Caco-2 (cell line): ENCODE data around the gene TP53RK. TPM values are rescaled to one million over a fixed set of nuclear protein-coding genes. Genes with fewer than 3 reads are reported as not detected.
A peak's percentile ranks its signal among the peaks of the same experiment; 100 is the strongest.

Source experiments
- BruUV-seq: library from RNA; stranded (reverse); fragments of 400-500 nt; replicated peaks from 2 replicates; lab custom pipeline; 2021; lab: Mats Ljungman, UMichigan
- CTCF ChIA-PET: fragments of 300-600 bp; sonication (Branson Sonifier 250); formaldehyde crosslinking; loops from one replicate; lab custom pipeline; 2022; ENCODE audit warnings: antibody characterized with exemption; lab: Charles Lee
- POLR2A ChIA-PET: fragments of 300-600 bp; sonication (Branson Sonifier 250); formaldehyde crosslinking; loops from one replicate; lab custom pipeline; 2022; ENCODE audit warnings: antibody characterized with exemption; lab: Charles Lee
- DNase-seq, 2 experiments: peaks; one replicate each; pipeline versions ENCODE4 v3.0.0 to v3.0.0-alpha.2; 2020 to 2022
- H3K27me3 ChIP-seq: replicated peaks from 2 replicates; pipeline ENCODE4 v1.6.0; 2011; ENCODE audit warnings: low read length; ENCODE audit not compliant: control insufficient read depth, insufficient read depth
- H3K36me3 ChIP-seq: 2 replicates; pipeline ENCODE4 v1.5.1; 2011; ENCODE audit warnings: low read length; ENCODE audit not compliant: control insufficient read depth, insufficient read depth
- H3K4me1 ChIP-seq: fragments of 250-450 bp; sonication (Bioruptor Pico); 2 replicates; pipeline ENCODE4 v1.5.1; 2020; ENCODE audit warnings: mild to moderate bottlenecking
- H3K4me3 ChIP-seq: 2 replicates; pipeline ENCODE4 v1.5.1; 2011; ENCODE audit warnings: low read depth, mild to moderate bottlenecking, control low read depth, low read length
- H3K9me3 ChIP-seq: fragments of 250-450 bp; sonication (Bioruptor Pico); 2 replicates; pipeline ENCODE4 v1.5.1; 2020; ENCODE audit warnings: mild to moderate bottlenecking, moderate library complexity
- H3K27ac Mint-ChIP-seq: one replicate; pipeline ENCODE4 v1.8.0; 2022; ENCODE audit warnings: mixed read lengths; ENCODE audit not compliant: unreplicated experiment
- H3K27me3 Mint-ChIP-seq: one replicate; pipeline ENCODE4 v1.8.0; 2022; ENCODE audit warnings: mixed read lengths; ENCODE audit not compliant: insufficient read depth, unreplicated experiment
- H3K36me3 Mint-ChIP-seq: one replicate; pipeline ENCODE4 v1.8.0; 2022; ENCODE audit warnings: mild to moderate bottlenecking, mixed read lengths; ENCODE audit not compliant: insufficient read depth, unreplicated experiment
- H3K4me1 Mint-ChIP-seq: one replicate; pipeline ENCODE4 v1.8.0; 2022; ENCODE audit warnings: low read depth, mixed read lengths; ENCODE audit not compliant: unreplicated experiment
- H3K4me3 Mint-ChIP-seq: one replicate; pipeline ENCODE4 v1.8.0; 2022; ENCODE audit warnings: mild to moderate bottlenecking, moderate library complexity, mixed read lengths; ENCODE audit not compliant: unreplicated experiment
- H3K9me3 Mint-ChIP-seq: one replicate; pipeline ENCODE4 v1.8.0; 2022; ENCODE audit warnings: mixed read lengths; ENCODE audit not compliant: unreplicated experiment
- CTCF ChIP-seq, 2 experiments: fragments of 200-600 bp in 1 of 2; IDR thresholded peaks; 1 replicate in 1 of 2; 2 replicates in 1 of 2; pipeline versions ENCODE4 v1.5.1 to v1.8.0; 2011 to 2022; ENCODE audit warnings: antibody characterized with exemption in 1 of 2, control low read depth in 1 of 2, inconsistent platforms in 1 of 2, low read depth in 1 of 2, low read length in 1 of 2, mild to moderate bottlenecking in 1 of 2, moderate library complexity in 1 of 2; ENCODE audit not compliant: insufficient read depth in 1 of 2, severe bottlenecking in 1 of 2, unreplicated experiment in 1 of 2
- intact Hi-C: fragments of 100-400 bp; cut with micrococcal nuclease; formaldehyde crosslinking; loops from one replicate; pipeline ENCODE4 v1.10.0; 2022; ENCODE audit not compliant: unreplicated experiment
- total RNA-seq: library from RNA; stranded (reverse); gene quantifications from 2 replicates; pipeline ENCODE4 v1.2.3, GENCODE V29; 2022

TP53RK gene
- total RNA-seq, 1 experiment from 2014 or later, result 22.7 TPM

- intact Hi-C loops, result no loop called here
- no peak overlapping the region for H3K4me3 Mint-ChIP-seq
- Histone ChIP-seq H3K4me1 (peaks cover 6% of the 10 kb centered on the region), H3K36me3 (no peaks in the 10 kb centered on the region), H3K9me3 (peaks cover 8% of the 10 kb centered on the region; the same call in 1 of the 2 replicates), H3K27me3 (no peaks in the 10 kb centered on the region), H3K4me3 (no peak overlapping the region)
- H3K36me3 Mint-ChIP-seq, result no peaks in the 10 kb centered on the region
- H3K27ac Mint-ChIP-seq, result no peak overlapping the region
- POLR2A ChIA-PET, result no interaction called here
- no peak for DNase-seq
- H3K9me3 Mint-ChIP-seq, result peaks cover 10% of the 10 kb centered on the region
- CTCF ChIA-PET, result no interaction called here
- no TSS peak for BruUV-seq
- peaks cover 7% of the 10 kb centered on the region for H3K4me1 Mint-ChIP-seq
- H3K27me3 Mint-ChIP-seq, result no peaks in the 10 kb centered on the region
- no peak for TF ChIP-seq CTCF (IDR thresholded peaks at IDR 0.05; ENCODE audit: insufficient read depth in 1 of 2, low read depth in 1 of 2, low read length in 1 of 2, severe bottlenecking in 1 of 2, unreplicated experiment in 1 of 2)
Observed at GRCh38 chr20:46720019-46720418, 30.8 kb upstream of the TP53RK start.

GRCh38 chr20:46717818-46718541 lies 28.7 kb upstream of the TP53RK start:
- Mint-ChIP-seq H3K36me3 (no peaks in the 10 kb centered on the region), H3K4me3 (no peak overlapping the region), H3K9me3 (peaks cover 10% of the 10 kb centered on the region), H3K27ac (no peak overlapping the region), H3K4me1 (peaks cover 11% of the 10 kb centered on the region), H3K27me3 (no peaks in the 10 kb centered on the region)
- POLR2A ChIA-PET, result no interaction called here
- Histone ChIP-seq H3K36me3 (no peaks in the 10 kb centered on the region), H3K4me3 (no peak overlapping the region), H3K27me3 (no peaks in the 10 kb centered on the region), H3K4me1 (peaks cover 9% of the 10 kb centered on the region), H3K9me3 (peaks cover 8% of the 10 kb centered on the region; the same call in 1 of the 2 replicates)
- CTCF ChIA-PET, result no interaction called here
- BruUV-seq, result no TSS peak
- DNase-seq, result no peak
- intact Hi-C loops, result no loop called here
- TF ChIP-seq CTCF (IDR thresholded peaks at IDR 0.05; ENCODE audit: insufficient read depth in 1 of 2, low read depth in 1 of 2, low read length in 1 of 2, severe bottlenecking in 1 of 2, unreplicated experiment in 1 of 2), result no peak

GRCh38 chr20:46715292-46715756 lies 26.1 kb upstream of the TP53RK start:
- Histone ChIP-seq H3K4me3 (no peak overlapping the region), H3K4me1 (peaks cover 12% of the 10 kb centered on the region), H3K9me3 (0 out of 2 replicates have a peak, but pooled peaks cover 2% of the 10 kb centered on the region), H3K36me3 (no peaks in the 10 kb centered on the region), H3K27me3 (no peaks in the 10 kb centered on the region)
- H3K9me3 Mint-ChIP-seq, result peaks cover 5% of the 10 kb centered on the region
- intact Hi-C loops, result no loop called here
- ChIA-PET POLR2A (interaction anchor here (0.6 kb wide), 1 partner anchor 627 kb away, joined by 3 read pairs; no protein-coding TSS in a partner anchor), CTCF (interaction anchor here (0.6 kb wide), 1 partner anchor 11 kb away, joined by 3 read pairs; no protein-coding TSS in a partner anchor)
- H3K4me1 Mint-ChIP-seq, result peaks cover 15% of the 10 kb centered on the region
- H3K27ac Mint-ChIP-seq, result no peak overlapping the region
- no TSS peak for BruUV-seq
- H3K4me3 Mint-ChIP-seq, result no peak overlapping the region
- DNase-seq, result peak; percentile 68 to 84
- no peaks in the 10 kb centered on the region for H3K27me3 Mint-ChIP-seq
- no peaks in the 10 kb centered on the region for H3K36me3 Mint-ChIP-seq
- peak; percentile 7 to 11 for TF ChIP-seq CTCF (IDR thresholded peaks at IDR 0.05; ENCODE audit: insufficient read depth in 1 of 2, low read depth in 1 of 2, low read length in 1 of 2, severe bottlenecking in 1 of 2, unreplicated experiment in 1 of 2)
